ENCODE results near the gene CCDC69.
"Not testable (repeated sequence)": the region's sequence is repeated elsewhere in the genome, so short reads cannot be mapped to it uniquely, and the experiment has no call there.

CCDC69 gene, protein sequence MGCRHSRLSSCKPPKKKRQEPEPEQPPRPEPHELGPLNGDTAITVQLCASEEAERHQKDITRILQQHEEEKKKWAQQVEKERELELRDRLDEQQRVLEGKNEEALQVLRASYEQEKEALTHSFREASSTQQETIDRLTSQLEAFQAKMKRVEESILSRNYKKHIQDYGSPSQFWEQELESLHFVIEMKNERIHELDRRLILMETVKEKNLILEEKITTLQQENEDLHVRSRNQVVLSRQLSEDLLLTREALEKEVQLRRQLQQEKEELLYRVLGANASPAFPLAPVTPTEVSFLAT

DNA sequence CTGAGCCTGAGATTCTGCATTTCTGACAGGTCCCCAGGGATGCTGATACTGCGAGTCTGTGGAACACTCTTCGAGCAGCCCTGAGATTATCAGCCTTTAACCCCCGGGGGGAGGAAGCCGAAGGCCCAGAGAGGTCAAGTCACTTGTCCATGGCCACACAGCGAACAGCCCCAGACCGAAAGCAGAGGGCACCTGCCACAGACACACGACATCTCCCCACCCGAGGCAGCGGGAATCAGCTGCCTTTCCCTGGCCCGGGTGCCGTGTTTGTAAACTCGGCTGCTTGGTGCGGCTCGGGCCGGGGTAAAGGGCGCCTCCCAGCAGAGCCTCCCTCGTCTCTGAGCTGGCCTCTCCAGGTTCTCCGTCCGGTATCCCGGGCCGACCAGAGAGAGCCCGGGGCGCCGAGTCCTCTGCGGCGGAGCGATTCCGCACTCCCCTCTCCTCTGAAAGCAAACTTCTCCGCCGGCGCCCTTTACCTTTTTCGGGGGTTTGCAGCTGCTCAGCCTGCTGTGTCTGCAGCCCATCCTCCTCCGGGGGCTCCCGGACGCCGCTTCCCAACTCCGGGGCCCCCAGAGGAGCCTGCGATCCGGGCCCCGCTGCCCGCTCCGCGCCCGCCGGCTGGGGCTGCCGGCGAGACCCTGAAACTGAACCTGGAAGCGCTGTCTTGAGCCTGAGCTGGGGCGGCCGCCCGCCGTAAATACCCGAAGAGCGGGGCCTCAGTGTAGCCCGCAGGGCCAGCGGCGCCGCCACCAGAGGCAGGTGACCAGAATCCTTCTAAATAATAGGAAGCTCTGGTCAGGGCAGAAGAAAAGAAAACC, at the start of gene CCDC69:
Gene CCDC69 (minus strand): TSS at position 646 of the 818 bp plus-strand sequence. CDS start 122 bp downstream, at position 524.
- peak; percentile 65 for DNase-seq

- no peak for DNase-seq
These were observed 47.4 kb upstream of the CCDC69 start for GRCh38 chr5:151271336-151271735.

DNA sequence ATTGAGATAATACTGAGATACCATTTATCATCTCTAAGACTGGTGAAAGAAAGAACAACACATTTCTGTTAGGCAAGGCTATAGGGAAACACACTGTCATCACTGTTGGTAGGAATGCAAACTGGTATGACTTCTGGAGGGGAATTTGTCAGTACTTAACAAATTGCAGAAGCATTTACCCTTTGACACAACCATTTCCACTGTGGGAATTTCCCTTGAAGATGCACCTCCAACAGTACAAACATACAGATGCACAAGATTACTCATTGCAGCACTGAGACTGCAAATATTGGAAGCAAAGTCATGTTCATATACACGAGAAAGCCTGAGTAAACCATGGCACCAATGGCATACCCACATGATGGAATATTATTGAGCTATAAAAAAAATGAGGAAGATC, 46.7 kb upstream of the CCDC69 start:
- DNase-seq, result no peak

- no peak for DNase-seq
These were observed 43.8 kb upstream of the CCDC69 start for GRCh38 chr5:151267491-151268260.

- DNase-seq, result no peak
These were observed 40.2 kb upstream of the CCDC69 start for GRCh38 chr5:151264113-151264512.

DNA sequence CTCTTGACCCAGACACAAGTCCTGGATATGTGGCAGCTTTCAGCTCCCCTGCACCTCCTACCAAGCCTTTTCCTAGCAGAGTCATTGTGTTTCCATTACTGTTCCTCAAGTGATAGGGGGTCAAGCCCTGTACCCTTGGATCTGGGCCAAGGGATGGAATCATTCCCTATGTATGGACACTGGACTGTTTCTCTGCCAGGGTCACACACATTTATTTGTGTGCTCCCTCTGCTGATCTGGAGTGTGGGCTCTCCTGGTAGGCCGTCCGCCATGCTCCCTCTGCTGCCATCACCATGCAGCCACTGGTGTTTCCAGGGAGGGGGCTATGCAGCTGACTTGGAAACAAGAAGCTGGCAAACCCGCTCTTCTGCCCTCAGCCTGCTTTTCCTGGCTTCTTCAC, 38.6 kb upstream of the CCDC69 start:
- DNase-seq, result no peak

GRCh38 chr5:151259931-151260330, 36.0 kb upstream of the CCDC69 start:
- DNase-seq, result no peak

DNA sequence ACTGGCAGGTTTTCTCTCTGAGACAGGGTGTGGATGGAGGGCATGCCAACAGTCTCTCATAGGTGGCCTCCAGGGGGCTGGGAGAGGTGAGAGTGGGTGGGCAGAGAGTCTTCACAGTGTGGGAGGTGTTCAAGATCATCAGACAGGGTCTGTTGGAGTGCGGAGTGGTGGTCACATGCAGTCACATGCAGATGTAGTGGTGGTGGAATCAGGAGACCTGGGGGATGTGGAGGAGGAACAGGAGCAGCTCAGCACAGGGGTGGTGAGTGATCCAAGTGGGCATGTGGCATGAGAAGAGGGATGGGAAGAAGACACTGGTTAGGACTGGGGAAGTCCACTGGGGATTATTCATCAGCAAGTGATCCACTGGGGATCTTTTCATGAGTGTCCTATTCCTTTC, 34.9 kb upstream of the CCDC69 start:
- DNase-seq, result no peak

DNA sequence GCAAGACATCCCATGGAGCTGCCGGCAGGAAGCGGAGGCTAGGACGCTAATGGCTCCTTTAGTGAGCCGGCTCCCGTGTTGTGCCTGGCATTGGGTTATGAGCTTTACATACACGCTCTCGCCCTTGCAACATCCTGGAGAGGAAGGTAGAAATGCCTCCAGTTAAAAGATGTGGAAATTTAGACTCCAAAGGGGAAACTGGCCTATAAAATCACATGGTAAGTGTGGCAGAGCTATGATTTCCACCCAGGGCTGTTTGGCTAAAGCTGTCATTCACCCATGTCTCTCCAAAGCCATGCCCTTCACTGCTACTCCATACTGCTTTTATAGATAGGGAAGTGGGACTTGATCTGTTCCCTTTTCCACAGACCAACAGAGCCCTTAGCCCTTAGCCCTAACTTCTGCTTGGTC, 34.3 kb upstream of the CCDC69 start:
- no peak for DNase-seq

- no peak for DNase-seq
These were observed 33.9 kb upstream of the CCDC69 start for GRCh38 chr5:151257731-151258181.

GRCh38 chr5:151255621-151256286, 31.9 kb upstream of the CCDC69 start:
- no peak for DNase-seq

GRCh38 chr5:151254990-151255389, 31.1 kb upstream of the CCDC69 start:
- DNase-seq, result not testable (repeated sequence)

DNA sequence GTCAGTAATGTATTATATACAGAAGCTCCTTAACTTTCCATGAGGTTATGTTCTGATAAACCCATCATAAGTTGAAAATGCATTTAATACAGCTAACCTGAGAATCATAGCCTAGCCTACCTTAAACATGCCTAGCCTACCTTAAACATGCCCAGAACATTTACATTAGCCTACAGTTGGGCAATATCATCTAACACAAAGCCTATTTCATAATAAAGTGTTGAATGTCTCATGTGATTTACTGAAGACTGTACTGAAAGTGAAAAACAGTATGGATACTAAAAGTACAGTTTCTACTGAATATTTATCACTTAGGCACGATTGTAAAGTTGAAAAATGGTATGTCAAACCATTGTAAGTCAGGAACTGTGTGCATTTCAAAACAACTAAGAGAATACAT, 30.7 kb upstream of the CCDC69 start:
- no peak for DNase-seq

DNA sequence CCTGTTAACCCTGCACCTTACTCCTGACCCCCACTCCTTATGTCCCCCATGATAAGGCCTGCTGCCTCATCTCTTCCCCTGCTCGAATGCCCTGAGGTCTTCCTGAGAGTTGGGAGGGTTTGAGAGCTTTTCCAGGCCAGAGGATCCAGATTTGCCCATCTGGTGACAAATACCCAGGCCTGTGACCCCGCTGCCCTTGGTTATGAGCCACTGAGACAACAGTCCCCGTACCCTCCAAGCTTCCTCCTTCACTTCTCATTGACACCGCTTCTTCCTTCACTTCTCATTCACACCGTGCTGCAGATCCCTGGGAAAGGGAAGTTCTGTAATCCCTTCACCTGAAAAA, 29.7 kb upstream of the CCDC69 start:
- no peak for DNase-seq

DNA sequence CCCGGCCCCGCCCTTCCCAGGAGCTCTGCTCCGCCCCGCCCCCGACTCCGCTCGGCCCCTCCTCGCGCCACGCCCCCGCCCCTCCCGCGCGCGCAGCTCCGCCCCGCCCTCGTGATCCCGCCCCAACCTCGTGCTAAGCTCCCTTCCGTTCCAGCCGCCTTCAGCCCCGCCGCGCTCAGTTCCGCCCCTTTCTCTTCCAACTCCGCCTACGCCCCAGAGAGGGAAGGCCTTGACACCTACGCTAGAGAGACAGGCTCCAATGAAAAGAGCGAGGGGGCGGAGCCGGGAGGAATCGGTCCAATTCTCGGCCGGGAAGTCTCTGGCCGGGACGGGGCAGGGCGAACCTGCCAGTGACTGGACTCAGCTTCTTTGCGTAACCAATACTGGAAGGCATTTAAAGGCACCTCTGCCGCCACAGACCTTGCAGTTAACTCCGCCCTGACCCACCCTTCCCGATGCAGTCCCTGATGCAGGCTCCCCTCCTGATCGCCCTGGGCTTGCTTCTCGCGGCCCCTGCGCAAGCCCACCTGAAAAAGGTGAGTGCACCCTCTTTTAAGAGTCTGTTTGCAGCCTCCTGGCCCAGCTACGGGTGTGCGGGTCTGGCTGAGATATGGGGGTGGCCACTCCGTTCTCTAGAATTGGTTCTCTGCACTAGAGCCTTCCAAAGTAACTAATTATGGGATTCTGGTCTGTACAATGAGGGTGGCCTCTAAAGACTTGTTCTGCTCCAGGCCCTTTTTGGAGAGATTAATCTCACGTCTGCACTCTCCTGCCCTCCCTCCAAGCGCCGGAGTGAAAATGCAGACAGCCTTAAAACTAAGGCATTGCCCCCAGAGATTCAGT, 29.1 kb upstream of the CCDC69 start, which contains the start of gene GM2A:
Gene GM2A (plus strand): TSS at position 424 of the 843 bp plus-strand sequence. CDS start 32 bp downstream, at position 456.
- peak; percentile 97 for DNase-seq

DNA sequence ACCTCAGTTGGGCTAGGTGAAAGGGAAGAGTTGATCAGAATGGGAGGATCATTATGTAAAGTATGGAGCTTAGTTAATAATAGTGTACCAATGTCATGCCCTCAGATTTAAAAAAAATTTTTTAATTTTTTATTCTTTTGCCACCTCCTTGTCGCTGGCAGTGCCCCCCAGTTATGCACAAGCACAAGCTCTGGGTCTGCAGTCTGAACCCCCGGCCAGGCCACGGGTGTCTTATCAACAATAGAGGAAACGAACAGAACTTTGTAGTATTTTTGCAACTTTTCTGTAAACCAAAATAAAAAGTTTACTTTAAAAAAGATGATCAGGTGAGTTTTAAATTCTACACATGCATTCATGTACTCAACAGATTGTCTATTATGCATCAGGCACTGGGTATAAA, 27.7 kb upstream of the CCDC69 start:
- DNase-seq, result no peak

GRCh38 chr5:151251001-151251551, 27.2 kb upstream of the CCDC69 start:
- peak; percentile 52 for DNase-seq

GRCh38 chr5:151250346-151251000, 26.6 kb upstream of the CCDC69 start:
- no peak for DNase-seq

- DNase-seq, result no peak
These were observed 25.4 kb upstream of the CCDC69 start for GRCh38 chr5:151249281-151249680.

DNA sequence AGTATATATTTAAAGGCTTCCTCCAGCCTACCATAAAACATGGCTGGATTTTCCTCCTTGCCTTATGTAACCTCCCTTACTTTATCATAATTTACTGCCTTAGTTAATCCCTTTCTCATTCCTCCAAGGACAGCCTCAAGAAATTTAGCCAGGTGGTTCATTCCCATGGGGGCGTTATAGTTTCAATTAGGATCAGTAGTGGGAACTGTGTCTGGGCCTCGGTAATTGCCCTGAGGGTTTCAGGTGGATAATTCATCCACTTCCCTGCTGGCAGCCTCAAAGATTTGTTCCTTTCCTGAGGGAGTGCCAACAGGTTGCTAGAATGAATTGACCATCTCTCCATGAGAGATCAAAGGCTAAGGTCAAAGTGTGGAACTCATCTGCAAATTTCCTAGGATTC, 24.8 kb upstream of the CCDC69 start:
- DNase-seq, result no peak

GRCh38 chr5:151245680-151246219, 21.9 kb upstream of the CCDC69 start:
- no peak for DNase-seq
